HCT116 (cell line): ENCODE results near the gene TNXB. TPM values are rescaled to one million over a fixed set of nuclear protein-coding genes. Genes with fewer than 3 reads are reported as not detected.

Experiments used
- ATAC-seq: fragments of 200-7000 bp; cut with Tn5 transposase; 2 replicates; pipeline ENCODE4 v1.9.1; 2020; ENCODE audit warnings: mild to moderate bottlenecking, moderate library complexity
- BruUV-seq: library from RNA; stranded (reverse); fragments of 400-500 nt; replicated peaks from 2 replicates; lab custom pipeline; 2021; lab: Mats Ljungman, UMichigan
- CTCF ChIA-PET: fragments of 300-600 bp; sonication (Branson Sonifier 250); formaldehyde crosslinking; loops from one replicate; lab custom pipeline; 2021; ENCODE audit warnings: antibody characterized with exemption; lab: Charles Lee
- POLR2A ChIA-PET: fragments of 300-600, 350-600 bp; sonication (Branson Sonifier 250); formaldehyde crosslinking; loops from one replicate; lab custom pipeline; 2021; ENCODE audit warnings: antibody characterized with exemption; lab: Charles Lee
- RAD21 ChIA-PET, 2 experiments: fragments of 300-600 bp; sonication (Branson Sonifier 250); formaldehyde crosslinking; loops; one replicate each; lab custom pipeline; 2023; ENCODE audit warnings: low total read pairs in 2 of 2; ENCODE audit not compliant: uncharacterized antibody in 2 of 2, unreplicated experiment in 2 of 2, low non-redundant PET in 1 of 2; lab: Charles Lee
- DNase-seq: peaks from one replicate; pipeline ENCODE4 v3.0.0-alpha.2; 2010; ENCODE audit warnings: low read depth, low spot score
- H2AFZ ChIP-seq: fragments of 200-600 bp; shearing (Covaris generic), sonication (generic); 2 replicates; pipeline ENCODE4 v1.6.1; 2017; ENCODE audit warnings: low read depth, mixed run types, mixed read lengths, antibody characterized with exemption, low read length; ENCODE audit not compliant: poor library complexity, severe bottlenecking
- H3K27ac ChIP-seq: 2 replicates; pipeline ENCODE4 v1.5.1; 2012; ENCODE audit warnings: low read depth, low read length
- H3K27me3 ChIP-seq: fragments of 200-600 bp; sonication (generic); 2 replicates; pipeline ENCODE4 v1.6.1; 2016; ENCODE audit warnings: mixed run types, low read length, mixed read lengths; ENCODE audit not compliant: insufficient read depth
- H3K36me3 ChIP-seq, 2 experiments: fragments of 200-500 bp in 1 of 2; fragments of 200-600 bp in 1 of 2; sonication (Bioruptor generic) in 1 of 2; sonication (generic) in 1 of 2; 2 replicates each; pipeline versions ENCODE4 v1.5.1 to v1.6.1; 2014 to 2016; ENCODE audit warnings: low read length in 2 of 2, inconsistent platforms in 1 of 2, mixed read lengths in 1 of 2, mixed run types in 1 of 2; ENCODE audit not compliant: insufficient read depth in 2 of 2, control insufficient read depth in 1 of 2
- H3K4me1 ChIP-seq, 2 experiments: fragments of 200-600 bp in 1 of 2; sonication (generic) in 1 of 2; 2 replicates each; pipeline versions ENCODE4 v1.5.1 to v1.6.1; 2012 to 2017; ENCODE audit warnings: low read length in 2 of 2, inconsistent platforms in 1 of 2, mild to moderate bottlenecking in 1 of 2, mixed read lengths in 1 of 2, mixed run types in 1 of 2, moderate library complexity in 1 of 2; ENCODE audit not compliant: insufficient read depth in 2 of 2, control insufficient read depth in 1 of 2
- H3K4me2 ChIP-seq: fragments of 200-600 bp; sonication (generic); 2 replicates; pipeline ENCODE4 v1.6.1; 2017; ENCODE audit warnings: mixed run types, low read length, mixed read lengths
- H3K4me3 ChIP-seq, 2 experiments: fragments of 200-600 bp in 1 of 2; sonication (generic) in 1 of 2; replicated peaks in 1 of 2; 2 replicates each; pipeline ENCODE4 v1.5.1; 2011 to 2016; ENCODE audit warnings: low read length in 2 of 2, control low read depth in 1 of 2, low read depth in 1 of 2, mild to moderate bottlenecking in 1 of 2, mixed read lengths in 1 of 2, mixed run types in 1 of 2
- H3K79me2 ChIP-seq: fragments of 200-600 bp; sonication (generic); 2 replicates; pipeline ENCODE4 v1.6.1; 2017; ENCODE audit warnings: mild to moderate bottlenecking, mixed run types, low read length, moderate library complexity, mixed read lengths; ENCODE audit not compliant: insufficient read depth
- H3K9ac ChIP-seq: fragments of 200-600 bp; sonication (generic); 2 replicates; pipeline ENCODE4 v1.6.1; 2016; ENCODE audit warnings: low read length, mixed read lengths
- H3K9me2 ChIP-seq: fragments of 200-600 bp; sonication (generic), shearing (Covaris generic); 2 replicates; pipeline ENCODE4 v1.6.1; 2017; ENCODE audit warnings: mixed run types, mild to moderate bottlenecking, moderate library complexity; ENCODE audit not compliant: insufficient read depth
- H3K9me3 ChIP-seq, 2 experiments: fragments of 200-500 bp in 1 of 2; fragments of 200-600 bp in 1 of 2; sonication (Bioruptor generic) in 1 of 2; sonication (generic) in 1 of 2; 2 replicates each; pipeline ENCODE4 v1.6.1; 2014 to 2017; ENCODE audit warnings: low read length in 2 of 2, mixed read lengths in 2 of 2, inconsistent platforms in 1 of 2, low read depth in 1 of 2, mild to moderate bottlenecking in 1 of 2, mixed run types in 1 of 2, moderate library complexity in 1 of 2; ENCODE audit not compliant: control insufficient read depth in 1 of 2, insufficient read depth in 1 of 2
- H4K20me1 ChIP-seq: fragments of 200-600 bp; sonication (generic), shearing (Covaris generic); 2 replicates; pipeline ENCODE4 v1.6.1; 2017; ENCODE audit warnings: mixed run types, mild to moderate bottlenecking, moderate library complexity; ENCODE audit not compliant: insufficient read depth
- CBX3 ChIP-seq: IDR thresholded peaks from 2 replicates; pipeline ENCODE4 v1.6.1; 2012; ENCODE audit warnings: low read depth
- CEBPB ChIP-seq: IDR thresholded peaks from 2 replicates; pipeline ENCODE4 v1.6.1; 2012; ENCODE audit warnings: low read depth
- ELF1 ChIP-seq: IDR thresholded peaks from 2 replicates; pipeline ENCODE4 v1.6.1; 2012; ENCODE audit warnings: low read depth, borderline replicate concordance
- EZH2 ChIP-seq: fragments of 200-600 bp; sonication (generic); IDR thresholded peaks from 2 replicates; pipeline ENCODE4 v1.6.1; 2017; ENCODE audit warnings: antibody characterized with exemption, mixed run types
- EZH2phosphoT487 ChIP-seq: fragments of 200-600 bp; IDR thresholded peaks from 2 replicates; pipeline ENCODE4 v1.6.1; 2018; ENCODE audit warnings: antibody characterized with exemption, borderline replicate concordance
- FOSL1 ChIP-seq: IDR thresholded peaks from 2 replicates; pipeline ENCODE4 v1.6.1; 2012; ENCODE audit warnings: low read depth
- JUND ChIP-seq: IDR thresholded peaks from 2 replicates; pipeline ENCODE4 v1.6.1; 2012
- POLR2A ChIP-seq: IDR thresholded peaks from 2 replicates; pipeline ENCODE4 v1.7.0; 2011; ENCODE audit warnings: borderline replicate concordance; ENCODE audit not compliant: insufficient read depth, insufficient read length; ENCODE audit errors: extremely low read depth
- POLR2AphosphoS5 ChIP-seq: IDR thresholded peaks from 2 replicates; pipeline ENCODE4 v1.6.1; 2011; ENCODE audit warnings: mild to moderate bottlenecking, low read depth, low read length, moderate library complexity
- RAD21 ChIP-seq: IDR thresholded peaks from 2 replicates; pipeline ENCODE4 v1.6.1; 2012; ENCODE audit warnings: low read depth, mild to moderate bottlenecking
- SIN3A ChIP-seq: IDR thresholded peaks from 2 replicates; pipeline ENCODE4 v1.6.1; 2012; ENCODE audit warnings: low read depth
- SP1 ChIP-seq: IDR thresholded peaks from 2 replicates; pipeline ENCODE4 v1.6.1; 2012; ENCODE audit warnings: low read depth
- SRF ChIP-seq: IDR thresholded peaks from 2 replicates; pipeline ENCODE4 v1.6.1; 2012; ENCODE audit warnings: low read depth
- TCF7L2 ChIP-seq: IDR thresholded peaks from 2 replicates; pipeline ENCODE4 v1.7.0; 2011; ENCODE audit warnings: borderline replicate concordance, inconsistent platforms; ENCODE audit not compliant: insufficient read depth, insufficient read length; ENCODE audit errors: extremely low read depth
- YY1 ChIP-seq: IDR thresholded peaks from 2 replicates; pipeline ENCODE4 v1.6.1; 2011; ENCODE audit warnings: low read length, low read depth, moderate library complexity, mild to moderate bottlenecking; ENCODE audit not compliant: insufficient replicate concordance; ENCODE audit errors: extremely low read depth
- intact Hi-C: fragments of 100-400 bp; cut with micrococcal nuclease; formaldehyde crosslinking; loops from 2 replicates; pipeline ENCODE4 v1.10.0; 2022
- total RNA-seq: library from RNA; stranded (reverse); gene quantifications from one replicate; pipeline ENCODE4 v1.2.1, GENCODE V29; 2021; ENCODE audit not compliant: unreplicated experiment
- TF ChIP-seq, protein P1 (sequence below): IDR thresholded peaks from 2 replicates; pipeline ENCODE4 v1.6.1; 2012
- TF ChIP-seq, protein P2 (sequence below): IDR thresholded peaks from 2 replicates; pipeline ENCODE4 v1.6.1; 2011; ENCODE audit warnings: mild to moderate bottlenecking, low read length, moderate library complexity; ENCODE audit not compliant: insufficient replicate concordance; ENCODE audit errors: extremely low read depth
- TF ChIP-seq, protein P3 (sequence below): IDR thresholded peaks from 2 replicates; pipeline ENCODE4 v1.6.1; 2012
- TF ChIP-seq, protein P4 (sequence below): IDR thresholded peaks from 2 replicates; pipeline ENCODE4 v1.6.1; 2012; ENCODE audit warnings: low read depth

Gene TNXB
- total RNA-seq, 1 experiment from 2014 or later = 8.5 TPM

DNA sequence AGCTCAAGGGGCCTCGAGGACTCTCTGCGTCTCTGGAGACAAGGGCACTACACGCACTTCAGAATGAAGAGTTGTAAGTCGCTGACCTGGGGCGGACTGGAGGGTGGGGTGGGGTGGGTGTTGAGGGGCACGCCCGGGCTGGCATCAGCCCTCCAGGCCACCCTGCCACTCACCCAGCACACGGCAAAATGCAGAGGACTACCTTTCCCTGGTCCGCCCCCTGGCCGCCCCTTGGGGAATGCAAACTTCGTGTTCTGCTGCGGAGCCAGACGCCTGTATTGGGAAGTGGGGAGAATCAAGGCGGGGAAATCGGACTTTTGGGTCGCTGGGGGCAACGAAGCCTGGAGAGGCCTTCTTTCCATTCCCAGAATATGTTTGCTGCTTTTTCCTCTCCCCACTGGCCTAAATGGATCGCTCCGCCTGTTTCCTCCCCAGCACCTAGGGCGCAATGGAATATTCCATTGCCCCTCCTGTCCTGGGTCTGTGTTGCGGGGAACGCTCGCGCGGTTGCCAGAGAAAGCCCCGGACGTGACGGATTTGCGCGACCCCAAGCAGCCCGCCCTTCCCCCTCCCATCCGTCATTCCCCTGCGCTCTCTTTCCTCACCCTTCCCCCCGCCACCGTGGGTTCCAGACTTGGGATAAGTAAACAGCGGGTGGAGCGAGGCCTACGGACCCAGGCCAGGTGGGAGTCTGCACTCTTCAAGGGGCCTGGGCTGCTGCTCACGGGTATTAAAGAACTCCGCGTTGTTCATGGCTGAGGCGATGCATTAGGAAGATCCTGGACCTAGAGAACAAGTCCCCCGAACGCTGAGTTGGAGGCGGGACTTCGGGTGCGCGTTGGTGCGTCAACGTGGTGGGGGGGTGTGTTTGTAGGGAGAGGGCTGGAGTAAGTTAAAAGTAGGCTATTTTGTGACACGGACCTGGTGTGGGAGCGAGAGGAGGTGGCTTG, 44.7 kb upstream of the TNXB start, which contains the start of gene PPT2:
PPT2 (plus strand) TSS at position 578 of the 950 bp plus-strand sequence. CDS start 454 bp downstream, outside the sequence.
- Histone ChIP-seq H3K27ac (peak within 1 kb of the TSS; percentile 98), H3K36me3 (peaks cover 12 to 17% of the 10 kb centered on the region in 2 experiments; a peak in 3 of 4 replicates), H2AFZ (no peak within 1 kb of the TSS), H3K9me2 (no peaks in the 10 kb centered on the region), H3K4me3 (peak within 1 kb of the TSS; percentile 93 to 95), H3K79me2 (peaks cover 16% of the 10 kb centered on the region), H3K4me1 (peaks cover 12 to 25% of the 10 kb centered on the region in 2 experiments), H3K4me2 (peak within 1 kb of the TSS; percentile 95), H3K9me3 (no peaks in the 10 kb centered on the region), H3K27me3 (no peaks in the 10 kb centered on the region), H4K20me1 (no peaks in the 10 kb centered on the region), H3K9ac (peak within 1 kb of the TSS; percentile 93)
- CTCF ChIA-PET = interaction anchor here (0.5 to 1.2 kb wide), 3 partner anchors 35 to 66 kb away, joined by 3 to 6 read pairs (median 6); no protein-coding TSS in a partner anchor
- intact Hi-C loops = loop anchor here (1.0 kb wide), 2 partner anchors 24 to 35 kb away; partner anchors contain the start of gene FKBPL
- POLR2A ChIA-PET = no interaction called here
- ATAC-seq (peak; percentile 82), DNase-seq (peak; percentile 90)
- BruUV-seq = TSS peak; percentile 77
- RAD21 ChIA-PET = interaction anchor here in 1 of 2 experiments (0.7 kb wide), 1 partner anchor 42 kb away, joined by 4 read pairs; no protein-coding TSS in a partner anchor
- TF ChIP-seq ELF1 (no peak), SP1 (peak; percentile 89), JUND (peak; percentile 62), RAD21 (no peak), POLR2A (peak; percentile 18), POLR2AphosphoS5 (peak; percentile 78), SRF (peak; percentile 83; the same call in 1 of the 2 replicates), YY1 (peak; percentile 63), CBX3 (no peak), FOSL1 (no peak), TCF7L2 (peak; percentile 10), CEBPB (no peak), EZH2phosphoT487 (no peak), EZH2 (no peak), SIN3A (peak; percentile 86)
- TF ChIP-seq, protein P1, sequence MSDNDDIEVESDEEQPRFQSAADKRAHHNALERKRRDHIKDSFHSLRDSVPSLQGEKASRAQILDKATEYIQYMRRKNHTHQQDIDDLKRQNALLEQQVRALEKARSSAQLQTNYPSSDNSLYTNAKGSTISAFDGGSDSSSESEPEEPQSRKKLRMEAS = peak; percentile 57; the same call in 1 of the 2 replicates
- TF ChIP-seq, protein P2, sequence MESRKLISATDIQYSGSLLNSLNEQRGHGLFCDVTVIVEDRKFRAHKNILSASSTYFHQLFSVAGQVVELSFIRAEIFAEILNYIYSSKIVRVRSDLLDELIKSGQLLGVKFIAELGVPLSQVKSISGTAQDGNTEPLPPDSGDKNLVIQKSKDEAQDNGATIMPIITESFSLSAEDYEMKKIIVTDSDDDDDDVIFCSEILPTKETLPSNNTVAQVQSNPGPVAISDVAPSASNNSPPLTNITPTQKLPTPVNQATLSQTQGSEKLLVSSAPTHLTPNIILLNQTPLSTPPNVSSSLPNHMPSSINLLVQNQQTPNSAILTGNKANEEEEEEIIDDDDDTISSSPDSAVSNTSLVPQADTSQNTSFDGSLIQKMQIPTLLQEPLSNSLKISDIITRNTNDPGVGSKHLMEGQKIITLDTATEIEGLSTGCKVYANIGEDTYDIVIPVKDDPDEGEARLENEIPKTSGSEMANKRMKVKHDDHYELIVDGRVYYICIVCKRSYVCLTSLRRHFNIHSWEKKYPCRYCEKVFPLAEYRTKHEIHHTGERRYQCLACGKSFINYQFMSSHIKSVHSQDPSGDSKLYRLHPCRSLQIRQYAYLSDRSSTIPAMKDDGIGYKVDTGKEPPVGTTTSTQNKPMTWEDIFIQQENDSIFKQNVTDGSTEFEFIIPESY = peak; percentile 68
- TF ChIP-seq, protein P3, sequence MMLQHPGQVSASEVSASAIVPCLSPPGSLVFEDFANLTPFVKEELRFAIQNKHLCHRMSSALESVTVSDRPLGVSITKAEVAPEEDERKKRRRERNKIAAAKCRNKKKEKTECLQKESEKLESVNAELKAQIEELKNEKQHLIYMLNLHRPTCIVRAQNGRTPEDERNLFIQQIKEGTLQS = no peak
- TF ChIP-seq, protein P4, sequence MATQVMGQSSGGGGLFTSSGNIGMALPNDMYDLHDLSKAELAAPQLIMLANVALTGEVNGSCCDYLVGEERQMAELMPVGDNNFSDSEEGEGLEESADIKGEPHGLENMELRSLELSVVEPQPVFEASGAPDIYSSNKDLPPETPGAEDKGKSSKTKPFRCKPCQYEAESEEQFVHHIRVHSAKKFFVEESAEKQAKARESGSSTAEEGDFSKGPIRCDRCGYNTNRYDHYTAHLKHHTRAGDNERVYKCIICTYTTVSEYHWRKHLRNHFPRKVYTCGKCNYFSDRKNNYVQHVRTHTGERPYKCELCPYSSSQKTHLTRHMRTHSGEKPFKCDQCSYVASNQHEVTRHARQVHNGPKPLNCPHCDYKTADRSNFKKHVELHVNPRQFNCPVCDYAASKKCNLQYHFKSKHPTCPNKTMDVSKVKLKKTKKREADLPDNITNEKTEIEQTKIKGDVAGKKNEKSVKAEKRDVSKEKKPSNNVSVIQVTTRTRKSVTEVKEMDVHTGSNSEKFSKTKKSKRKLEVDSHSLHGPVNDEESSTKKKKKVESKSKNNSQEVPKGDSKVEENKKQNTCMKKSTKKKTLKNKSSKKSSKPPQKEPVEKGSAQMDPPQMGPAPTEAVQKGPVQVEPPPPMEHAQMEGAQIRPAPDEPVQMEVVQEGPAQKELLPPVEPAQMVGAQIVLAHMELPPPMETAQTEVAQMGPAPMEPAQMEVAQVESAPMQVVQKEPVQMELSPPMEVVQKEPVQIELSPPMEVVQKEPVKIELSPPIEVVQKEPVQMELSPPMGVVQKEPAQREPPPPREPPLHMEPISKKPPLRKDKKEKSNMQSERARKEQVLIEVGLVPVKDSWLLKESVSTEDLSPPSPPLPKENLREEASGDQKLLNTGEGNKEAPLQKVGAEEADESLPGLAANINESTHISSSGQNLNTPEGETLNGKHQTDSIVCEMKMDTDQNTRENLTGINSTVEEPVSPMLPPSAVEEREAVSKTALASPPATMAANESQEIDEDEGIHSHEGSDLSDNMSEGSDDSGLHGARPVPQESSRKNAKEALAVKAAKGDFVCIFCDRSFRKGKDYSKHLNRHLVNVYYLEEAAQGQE = no peak
